ENCODE results near the gene ABCB8. TPM values are rescaled to one million over a fixed set of nuclear protein-coding genes. Genes with fewer than 3 reads are reported as not detected.

Gene ABCB8
- polyA plus RNA-seq, 1 of the 3 experiments (the other 2 are of a cell fraction): 36.0 TPM

DNA sequence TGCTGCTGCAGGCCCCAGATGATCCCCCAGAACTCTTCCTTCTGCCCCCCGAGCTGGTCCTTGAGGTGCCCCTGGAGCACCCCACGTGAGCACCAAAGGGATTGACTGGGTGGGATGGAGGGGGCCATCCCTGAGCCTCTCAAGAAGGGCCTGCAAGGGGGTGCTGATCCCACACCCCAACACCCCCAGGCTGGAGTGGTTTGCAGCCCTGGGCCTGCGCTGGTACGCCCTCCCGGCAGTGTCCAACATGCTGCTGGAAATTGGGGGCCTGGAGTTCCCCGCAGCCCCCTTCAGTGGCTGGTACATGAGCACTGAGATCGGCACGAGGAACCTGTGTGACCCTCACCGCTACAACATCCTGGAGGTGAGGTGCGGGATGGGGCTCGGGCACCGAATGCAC lies 29.2 kb upstream of the ABCB8 start (continued):
- TF ChIP-seq NFIC (IDR thresholded peaks at IDR 0.05; ENCODE audit: borderline replicate concordance) (no peak), POLR2AphosphoS5 (IDR thresholded peaks at IDR 0.05; ENCODE audit: low read depth, low read length) (no peak), GATA2 (CRISPR knock-in tag; IDR thresholded peaks at IDR 0.05) (no peak), FOSL2 (IDR thresholded peaks at IDR 0.05; ENCODE audit: borderline replicate concordance, low read depth) (no peak), CHD2 (IDR thresholded peaks at IDR 0.05; ENCODE audit: low read length, partially characterized antibody) (no peak), EZH2phosphoT487 (IDR thresholded peaks at IDR 0.05; ENCODE audit: borderline replicate concordance, low read depth) (no peak)

DNA sequence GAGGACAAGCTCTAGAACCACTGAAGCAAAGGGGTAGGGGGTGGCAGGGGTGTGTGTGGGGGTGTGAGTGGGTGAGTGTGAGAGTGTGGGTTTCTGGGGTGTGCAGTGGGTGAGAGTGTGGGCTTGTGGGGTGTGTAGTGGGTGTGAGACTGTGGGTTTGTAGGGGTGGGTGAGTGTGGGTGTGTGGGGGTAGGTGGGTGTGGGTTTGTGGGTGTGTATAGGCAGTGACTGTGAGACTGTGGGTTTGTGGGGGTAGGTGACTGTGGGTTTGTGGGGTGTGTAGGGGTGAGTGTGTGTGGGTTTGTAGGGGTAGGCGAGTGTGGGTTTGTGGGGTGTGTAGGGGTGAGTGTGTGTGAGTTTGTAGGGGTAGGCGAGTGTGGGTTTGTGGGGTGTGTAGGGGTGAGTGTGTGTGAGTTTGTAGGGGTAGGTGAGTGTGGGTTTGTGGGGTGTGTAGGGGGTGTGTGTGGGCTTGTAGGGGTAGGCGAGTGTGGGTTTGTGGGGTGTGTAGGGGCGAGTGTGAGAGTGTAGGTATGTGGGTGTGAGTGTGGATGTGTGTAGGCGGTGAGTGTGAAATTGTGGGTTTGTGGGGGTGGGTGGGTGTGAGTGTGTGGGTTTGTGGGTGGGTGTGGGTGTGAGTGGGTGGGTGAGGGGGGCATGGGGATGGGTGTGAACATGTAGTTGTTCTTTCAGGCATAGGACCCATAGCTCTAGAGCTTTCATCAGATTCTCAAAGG lies 28.6 kb upstream of the ABCB8 start:
- 70% methylated on average over 5 of the region's 5 CpGs for WGBS (ENCODE audit: low lambda C conversion rate)
- POLR2A ChIA-PET: no interaction called here

More for the DNA sequence above, 28.6 kb upstream of the ABCB8 start:
- no peak overlapping the region for H2AFZ ChIP-seq (ENCODE audit: low read depth)
- no peaks in the 10 kb centered on the region for H3K79me2 ChIP-seq (ENCODE audit: insufficient read depth)
- no peak overlapping the region for H3K4me2 ChIP-seq
- no peak overlapping the region for H3K9ac ChIP-seq
- TF ChIP-seq TEAD4 (IDR thresholded peaks at IDR 0.05; ENCODE audit: borderline replicate concordance, insufficient read depth) (no peak), MXI1 (IDR thresholded peaks at IDR 0.05; ENCODE audit: low read depth, low read length) (no peak), GATA2 (CRISPR knock-in tag; IDR thresholded peaks at IDR 0.05) (no peak)
- TF ChIP-seq, protein P1, sequence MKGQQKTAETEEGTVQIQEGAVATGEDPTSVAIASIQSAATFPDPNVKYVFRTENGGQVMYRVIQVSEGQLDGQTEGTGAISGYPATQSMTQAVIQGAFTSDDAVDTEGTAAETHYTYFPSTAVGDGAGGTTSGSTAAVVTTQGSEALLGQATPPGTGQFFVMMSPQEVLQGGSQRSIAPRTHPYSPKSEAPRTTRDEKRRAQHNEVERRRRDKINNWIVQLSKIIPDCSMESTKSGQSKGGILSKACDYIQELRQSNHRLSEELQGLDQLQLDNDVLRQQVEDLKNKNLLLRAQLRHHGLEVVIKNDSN (IDR thresholded peaks at IDR 0.05; ENCODE audit: borderline replicate concordance, low read depth): no peak
- TF ChIP-seq, protein P2, sequence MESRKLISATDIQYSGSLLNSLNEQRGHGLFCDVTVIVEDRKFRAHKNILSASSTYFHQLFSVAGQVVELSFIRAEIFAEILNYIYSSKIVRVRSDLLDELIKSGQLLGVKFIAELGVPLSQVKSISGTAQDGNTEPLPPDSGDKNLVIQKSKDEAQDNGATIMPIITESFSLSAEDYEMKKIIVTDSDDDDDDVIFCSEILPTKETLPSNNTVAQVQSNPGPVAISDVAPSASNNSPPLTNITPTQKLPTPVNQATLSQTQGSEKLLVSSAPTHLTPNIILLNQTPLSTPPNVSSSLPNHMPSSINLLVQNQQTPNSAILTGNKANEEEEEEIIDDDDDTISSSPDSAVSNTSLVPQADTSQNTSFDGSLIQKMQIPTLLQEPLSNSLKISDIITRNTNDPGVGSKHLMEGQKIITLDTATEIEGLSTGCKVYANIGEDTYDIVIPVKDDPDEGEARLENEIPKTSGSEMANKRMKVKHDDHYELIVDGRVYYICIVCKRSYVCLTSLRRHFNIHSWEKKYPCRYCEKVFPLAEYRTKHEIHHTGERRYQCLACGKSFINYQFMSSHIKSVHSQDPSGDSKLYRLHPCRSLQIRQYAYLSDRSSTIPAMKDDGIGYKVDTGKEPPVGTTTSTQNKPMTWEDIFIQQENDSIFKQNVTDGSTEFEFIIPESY (IDR thresholded peaks at IDR 0.05; ENCODE audit: borderline replicate concordance, low read depth): no peak
- TF ChIP-seq, protein P3, sequence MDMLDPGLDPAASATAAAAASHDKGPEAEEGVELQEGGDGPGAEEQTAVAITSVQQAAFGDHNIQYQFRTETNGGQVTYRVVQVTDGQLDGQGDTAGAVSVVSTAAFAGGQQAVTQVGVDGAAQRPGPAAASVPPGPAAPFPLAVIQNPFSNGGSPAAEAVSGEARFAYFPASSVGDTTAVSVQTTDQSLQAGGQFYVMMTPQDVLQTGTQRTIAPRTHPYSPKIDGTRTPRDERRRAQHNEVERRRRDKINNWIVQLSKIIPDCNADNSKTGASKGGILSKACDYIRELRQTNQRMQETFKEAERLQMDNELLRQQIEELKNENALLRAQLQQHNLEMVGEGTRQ (IDR thresholded peaks at IDR 0.05; ENCODE audit: borderline replicate concordance, low read depth, low read length): no peak
- CTCF ChIA-PET: interaction anchor here (1.0 to 2.8 kb wide), 4 partner anchors 9 to 101 kb away, joined by 3 to 12 read pairs (median 9); no protein-coding TSS in a partner anchor
- H3F3A ChIP-seq (replicated peaks; ENCODE audit: insufficient read depth): no peaks in the 10 kb centered on the region
- no peaks in the 10 kb centered on the region for H3K9me3 ChIP-seq
- peak; percentile 19 for DNase-seq
- peaks cover 0 to 5% of the 10 kb centered on the region in 2 experiments; a peak in 1 of 4 replicates for H3K4me1 ChIP-seq (ENCODE audit: control insufficient read depth in 1 of 2, insufficient read depth in 2 of 2, low read depth in 1 of 2, low read length in 1 of 2)
- H3K27ac ChIP-seq (ENCODE audit: low read depth in 2 of 2, low read length in 1 of 2): no peak overlapping the region
- no peaks in the 10 kb centered on the region for H3K36me3 ChIP-seq (replicated peaks in 1 of 2; ENCODE audit: control insufficient read depth in 1 of 2, insufficient read depth in 2 of 2, low read length in 1 of 2)
- H3K27me3 ChIP-seq (ENCODE audit: insufficient read depth): no peaks in the 10 kb centered on the region
- no peaks in the 10 kb centered on the region for H4K20me1 ChIP-seq (ENCODE audit: insufficient read depth)
- H3K4me3 ChIP-seq (ENCODE audit: low read depth in 2 of 2, low read length in 1 of 2): no peak overlapping the region
- H3K9me2 ChIP-seq: no peaks in the 10 kb centered on the region

All from SK-N-SH (cell line).